M059J (cell line): ENCODE data around the gene ATP2B2. TPM values are rescaled to one million over a fixed set of nuclear protein-coding genes. Genes with fewer than 3 reads are reported as not detected.
A peak's percentile ranks its signal among the peaks of the same experiment; 100 is the strongest.

Experiments
- DNase-seq: peaks from one replicate; pipeline ENCODE4 v3.0.0-alpha.2; 2012; ENCODE audit warnings: low read depth
- total RNA-seq: library from RNA; depleted of rRNA; stranded (reverse); fragments of >200 nt; shearing (Covaris generic); gene quantifications from 2 replicates; pipeline ENCODE4 v1.2.3, GENCODE V29; 2014

ATP2B2 gene
- total RNA-seq, 1 experiment from 2014 or later, result not detected

DNA sequence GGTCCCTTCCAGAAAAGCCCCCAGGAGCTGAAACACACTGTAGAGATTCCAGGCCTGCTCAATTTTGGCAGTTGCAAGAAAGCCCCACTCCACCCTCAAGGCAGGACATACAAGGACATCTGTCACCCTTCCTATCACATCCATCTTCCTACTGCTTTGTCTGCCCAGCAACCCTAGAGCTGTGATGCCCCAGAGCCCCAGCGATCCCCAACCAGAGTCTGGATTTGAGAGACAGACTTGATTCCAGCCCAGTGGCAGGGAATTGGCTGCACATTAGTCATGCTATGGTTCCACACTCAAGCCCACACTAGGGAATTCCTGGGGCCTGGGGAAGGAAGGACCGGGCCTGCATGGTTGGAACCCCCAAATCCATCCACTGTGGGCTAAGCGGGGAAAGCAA lies 56.8 kb downstream of the ATP2B2 start:
- no peak for DNase-seq

DNA sequence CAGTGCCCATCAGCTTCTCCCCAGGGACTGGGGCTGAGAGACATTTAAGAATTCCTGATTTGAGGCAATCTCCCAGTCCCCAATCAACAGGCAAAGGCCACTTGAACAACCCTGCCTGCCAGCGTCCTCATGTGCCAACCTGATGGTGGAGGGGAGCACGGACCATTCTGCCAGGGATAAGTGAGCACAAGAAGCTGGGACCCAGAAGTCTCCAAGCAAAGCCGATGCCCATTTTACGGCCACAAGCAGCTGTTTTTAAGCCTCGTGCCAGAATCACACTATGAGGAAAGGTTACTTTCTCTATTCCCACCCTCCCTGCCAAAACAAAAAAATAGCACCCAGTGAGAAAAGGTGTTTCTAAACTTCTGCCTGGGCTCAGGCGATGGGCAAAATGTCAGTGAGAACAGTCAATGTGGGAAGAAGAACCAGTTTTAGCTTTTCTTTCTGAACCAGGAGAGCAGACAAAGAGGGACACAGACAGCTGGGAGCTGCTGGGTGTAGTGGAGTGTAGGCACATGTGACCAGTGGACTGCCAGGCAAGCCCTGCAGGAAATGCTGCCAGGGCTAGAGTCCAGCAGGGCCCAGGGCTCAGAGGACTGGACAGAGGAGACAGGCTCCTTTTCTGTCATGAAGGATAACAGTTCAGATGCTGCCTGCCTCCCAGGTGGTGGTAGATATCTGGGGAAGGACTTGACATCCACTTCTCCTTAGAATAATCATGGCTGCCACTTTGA lies 57.7 kb downstream of the ATP2B2 start:
- no peak for DNase-seq

DNA sequence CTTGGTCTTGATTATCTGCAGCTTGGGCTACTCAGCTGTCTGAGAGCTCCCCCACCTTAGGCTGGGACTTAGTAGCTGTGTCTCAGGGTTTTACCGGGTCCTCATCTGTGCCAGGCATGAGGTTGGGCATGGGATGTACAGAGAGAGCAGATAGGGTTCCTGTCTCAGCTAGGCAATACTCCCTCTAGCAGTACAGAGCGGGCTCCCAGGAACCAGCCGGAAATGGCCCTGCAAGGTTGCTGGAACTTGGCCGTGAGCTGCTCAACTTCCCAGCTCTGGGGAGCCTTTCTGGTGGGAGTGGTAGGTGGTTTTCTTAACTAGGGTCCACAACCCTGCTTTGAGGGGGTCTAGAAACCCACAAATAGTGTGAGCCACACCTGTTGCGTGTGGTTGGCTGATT lies 58.3 kb downstream of the ATP2B2 start:
- DNase-seq, result no peak

DNA sequence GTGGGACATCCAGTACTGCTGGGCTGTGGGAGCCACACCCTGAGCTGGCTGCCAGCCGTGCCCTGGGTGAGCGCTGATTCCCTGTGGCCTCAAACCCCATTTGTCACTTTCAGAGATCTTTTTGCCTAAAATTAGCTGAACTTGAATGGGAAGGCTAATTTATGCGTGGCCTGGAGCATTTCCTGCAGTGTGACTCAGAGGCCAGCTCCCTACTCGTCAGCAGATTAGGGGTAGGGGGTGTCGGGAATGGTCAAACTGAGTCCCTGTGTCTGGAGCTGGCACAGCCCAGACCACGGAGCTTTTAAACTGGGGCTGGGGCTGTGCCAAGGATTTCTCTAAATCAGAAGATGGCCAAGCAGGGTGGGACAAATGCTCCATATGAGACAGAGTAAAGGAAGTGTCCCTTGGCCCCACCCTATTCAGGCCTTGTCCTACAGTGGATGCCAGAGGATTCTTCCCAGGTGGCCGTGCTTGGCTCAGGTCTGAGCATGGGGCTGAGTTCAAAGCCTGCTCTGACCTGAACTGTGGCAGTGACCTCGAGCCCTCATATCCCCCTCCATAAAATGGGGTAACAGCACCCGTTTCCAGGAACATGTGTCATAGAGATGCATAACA lies 59.7 kb downstream of the ATP2B2 start:
- DNase-seq, result peak; percentile 58

DNA sequence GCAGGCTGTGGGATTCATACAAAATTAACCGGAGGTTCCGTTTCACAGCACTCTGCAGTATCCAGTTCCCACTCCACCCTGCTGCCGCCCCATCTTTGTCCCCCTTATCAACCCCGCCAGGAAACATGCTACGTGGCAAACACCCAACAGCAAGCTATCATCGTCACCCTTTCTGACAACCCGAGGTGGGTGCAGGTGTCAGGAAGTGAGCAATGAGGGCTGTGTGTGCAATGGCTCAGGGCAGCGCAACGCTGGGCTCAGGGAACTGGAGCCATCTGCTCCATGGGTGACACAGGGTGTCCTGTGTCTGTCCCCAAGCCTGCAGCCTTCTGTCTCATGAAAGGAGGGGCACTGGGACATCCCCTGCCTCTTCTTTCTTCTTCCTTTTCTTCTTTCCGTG lies 60.9 kb downstream of the ATP2B2 start:
- DNase-seq, result no peak

DNA sequence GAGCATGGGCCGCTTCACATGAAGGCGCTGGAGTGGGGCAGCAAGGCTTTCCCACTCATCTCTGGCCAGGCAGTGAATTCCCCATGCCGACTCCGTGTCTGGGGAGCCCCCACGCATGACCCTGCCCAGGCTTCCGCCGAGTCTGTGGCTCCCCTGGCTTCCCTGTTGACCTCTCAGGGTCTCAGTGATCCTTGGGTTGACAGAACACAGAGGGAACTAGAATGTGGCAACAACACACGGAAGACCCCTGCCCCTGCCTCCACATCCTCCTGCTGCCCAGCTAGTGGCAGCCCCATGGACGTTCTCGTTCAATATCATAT lies 61.3 kb downstream of the ATP2B2 start:
- no peak for DNase-seq

DNA sequence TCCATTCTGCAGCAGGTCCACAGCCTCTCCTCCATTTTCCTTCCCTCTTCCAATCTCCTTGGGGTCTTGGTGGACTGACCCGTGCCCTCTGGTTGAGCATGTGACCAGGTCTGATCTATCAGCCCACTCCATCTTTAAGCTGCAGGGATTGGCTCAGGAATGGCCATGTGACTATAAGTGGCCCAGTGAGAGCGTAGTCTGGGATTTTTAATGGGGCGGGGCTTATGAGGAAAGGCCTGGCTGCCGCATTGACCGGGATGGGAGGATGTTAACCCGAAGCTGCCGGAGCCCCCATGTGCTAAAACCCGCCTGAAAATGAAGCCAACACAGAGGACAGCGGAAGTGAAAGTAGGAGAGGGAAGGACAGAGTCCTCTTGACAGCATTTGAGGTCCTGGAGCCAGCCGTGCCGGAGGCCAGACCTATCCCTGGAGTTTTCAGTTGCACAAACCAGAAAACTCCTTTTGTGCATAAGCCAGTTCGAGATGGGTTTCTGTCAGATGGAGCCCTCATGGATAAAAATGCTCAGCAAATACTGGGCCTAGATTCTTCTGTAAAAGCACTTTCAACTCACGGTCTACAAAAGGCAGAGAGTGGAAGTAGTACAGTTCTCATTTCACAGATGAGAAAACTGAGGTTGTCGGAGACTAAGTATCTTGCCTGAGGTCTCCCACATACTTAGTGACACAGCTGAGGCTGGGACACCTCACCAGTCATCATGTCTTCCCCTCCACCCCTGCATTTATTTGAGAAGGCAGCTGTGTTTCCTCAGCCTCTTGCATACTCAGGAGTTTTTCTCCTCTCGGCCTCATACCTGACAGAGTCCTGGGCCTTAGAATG lies 61.9 kb downstream of the ATP2B2 start:
- no peak for DNase-seq

DNA sequence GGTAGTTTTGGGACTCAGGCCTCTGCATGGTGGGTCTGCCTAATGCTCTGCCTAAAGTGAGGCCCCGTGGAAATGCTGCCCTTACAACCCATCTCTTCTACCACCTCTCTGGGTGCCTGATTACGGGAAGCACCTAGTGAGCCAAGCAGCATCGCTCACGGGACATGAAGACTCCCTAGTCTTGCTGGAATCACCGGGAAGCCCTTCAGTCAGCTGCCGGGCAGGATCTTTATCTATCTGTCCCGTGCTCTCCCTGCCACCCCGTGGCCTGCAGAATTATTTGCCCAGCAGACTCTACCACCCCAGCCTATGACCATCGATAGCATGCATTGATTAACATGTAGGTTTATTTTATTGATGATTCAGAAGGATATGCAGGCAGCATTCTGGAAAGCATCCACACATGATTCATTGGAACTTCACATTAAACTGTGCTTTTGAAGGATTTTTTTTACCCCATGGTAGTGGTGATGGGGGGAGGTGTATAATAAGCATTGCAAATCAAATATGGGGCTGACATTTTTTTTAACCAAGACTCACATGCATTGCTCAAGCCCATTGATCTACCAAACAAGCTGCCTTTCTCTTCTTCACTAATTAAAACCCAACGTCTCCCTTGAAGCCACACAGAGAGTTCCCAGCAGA lies 63.1 kb downstream of the ATP2B2 start:
- no peak for DNase-seq

DNA sequence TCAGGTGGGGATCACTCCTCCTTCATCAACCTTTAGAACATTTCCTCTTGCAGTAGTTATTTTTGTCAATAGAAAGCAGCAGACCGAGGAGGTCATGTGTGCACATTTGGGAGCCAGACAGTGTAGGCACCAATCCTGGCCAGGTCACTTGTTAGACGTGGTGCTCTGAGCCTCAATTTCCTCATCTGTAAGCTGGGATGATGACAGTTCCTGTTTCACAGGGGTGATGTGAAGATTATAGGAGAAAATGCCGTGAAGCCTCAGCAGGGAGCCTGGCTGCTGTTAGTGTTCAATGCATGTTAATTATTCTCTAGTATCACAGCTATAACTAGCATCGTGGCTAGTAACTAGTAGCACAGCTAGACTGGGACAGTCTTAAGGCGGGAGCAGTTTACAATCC lies 64.7 kb downstream of the ATP2B2 start:
- no peak for DNase-seq

DNA sequence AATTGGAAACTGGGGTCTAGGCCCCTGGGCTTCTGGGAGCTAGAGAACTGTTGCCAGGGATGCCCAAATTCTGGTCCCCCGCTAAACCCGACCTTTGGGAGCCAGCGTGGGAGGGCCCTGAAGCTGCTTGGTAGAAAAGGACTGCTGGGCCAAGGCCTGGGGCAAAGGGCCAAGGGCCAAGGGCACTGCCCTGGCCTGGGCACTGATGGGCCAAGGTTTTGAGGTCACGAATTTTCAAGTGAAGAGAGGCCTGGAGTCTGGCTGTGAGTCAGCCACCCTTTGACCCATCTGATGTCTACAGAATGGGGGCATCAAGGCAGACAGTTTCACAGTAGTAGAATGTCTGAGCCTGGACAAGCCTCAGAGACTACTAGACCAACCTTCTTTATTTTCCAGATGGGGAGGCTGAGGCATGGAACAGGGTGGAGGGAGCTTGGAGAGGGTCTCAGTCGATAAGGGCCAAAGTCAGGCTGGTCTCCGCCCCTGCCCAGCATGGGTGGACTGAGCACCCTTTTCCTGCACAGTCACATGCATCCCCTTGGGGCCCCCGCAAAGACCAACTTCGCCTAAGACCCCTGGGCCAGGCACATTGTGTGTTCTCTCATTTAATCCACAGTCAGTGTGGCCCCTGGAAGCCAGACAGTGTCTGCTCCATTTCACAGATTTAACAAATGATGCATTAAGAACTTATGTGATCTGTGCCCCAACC lies 66.3 kb downstream of the ATP2B2 start:
- no peak for DNase-seq

DNA sequence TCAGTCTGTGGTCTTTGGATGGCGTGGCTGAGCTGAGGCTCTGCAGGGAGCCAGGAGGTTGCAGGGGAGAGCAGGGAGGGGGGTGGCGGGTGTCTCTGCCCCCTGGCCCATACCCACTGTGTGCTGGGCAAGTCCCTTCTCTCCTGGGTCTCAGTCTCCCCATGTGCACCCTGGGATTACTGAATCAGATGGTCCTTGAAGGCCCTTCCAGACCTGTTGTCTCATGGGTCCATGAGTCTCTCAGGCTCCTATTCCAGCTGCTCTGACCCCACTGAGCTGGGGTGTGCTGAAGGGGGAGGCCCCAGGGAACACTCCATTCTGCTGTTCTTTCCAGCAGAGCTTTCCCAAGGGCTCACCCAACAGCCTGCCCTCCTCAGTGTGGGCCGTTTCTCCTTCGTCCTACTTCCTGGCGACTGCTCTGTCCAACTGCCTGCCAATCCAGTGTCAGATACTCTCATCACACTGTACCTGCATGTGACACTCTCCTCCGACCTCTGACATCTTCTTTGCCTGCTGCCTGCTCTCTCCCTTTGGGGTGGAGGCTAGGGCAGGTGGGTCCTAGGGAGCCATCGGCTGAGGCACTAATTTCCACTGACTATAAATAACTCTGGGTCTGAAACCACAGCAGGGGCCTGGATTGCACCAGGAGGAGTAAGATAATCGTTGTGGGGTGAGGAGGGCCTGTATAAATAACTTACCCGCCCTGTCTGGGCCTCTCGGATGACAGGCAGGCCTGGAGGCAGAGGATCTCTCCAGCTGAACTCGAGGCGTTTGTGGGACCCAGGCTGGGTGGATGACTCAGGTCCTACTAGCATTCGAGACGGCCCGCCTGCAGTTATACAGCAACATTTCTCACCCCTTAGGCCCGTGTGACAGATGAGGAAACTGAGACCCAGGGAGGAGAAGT lies 67.1 kb downstream of the ATP2B2 start:
- peak; percentile 86 for DNase-seq

DNA sequence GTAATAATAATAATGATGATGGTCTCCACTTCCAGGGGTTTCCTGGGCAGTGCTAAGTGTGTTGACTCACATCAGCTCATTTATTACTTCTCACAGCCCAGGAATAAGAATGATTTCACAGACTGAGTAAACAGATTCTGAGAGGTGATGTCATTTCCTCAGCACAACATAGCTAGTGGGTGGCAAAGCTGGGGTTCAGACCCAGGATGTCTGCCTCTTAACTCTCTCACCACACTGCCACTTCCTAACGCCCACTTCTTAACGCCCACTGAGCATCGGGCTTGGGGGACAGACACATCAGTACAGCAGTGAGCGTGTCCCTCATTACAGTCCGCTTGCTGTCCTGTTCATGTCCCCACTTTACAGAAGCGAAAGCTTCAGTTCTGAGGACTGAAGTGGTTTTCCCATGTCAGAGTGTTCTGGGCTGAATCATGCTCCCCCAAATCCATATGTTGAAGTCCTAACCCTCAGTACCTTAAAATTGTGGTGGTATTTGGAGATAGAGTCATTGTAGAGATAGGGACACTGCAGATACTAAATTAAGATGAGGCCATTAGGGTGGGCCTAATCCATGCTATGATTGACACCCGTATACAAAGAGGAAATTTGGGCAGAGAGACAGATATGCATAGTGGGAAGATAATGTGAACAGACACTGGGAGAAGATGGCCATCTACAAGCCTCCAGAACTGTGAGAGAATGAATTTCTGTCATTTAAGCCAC lies 68.0 kb downstream of the ATP2B2 start:
- DNase-seq, result peak; percentile 75

DNA sequence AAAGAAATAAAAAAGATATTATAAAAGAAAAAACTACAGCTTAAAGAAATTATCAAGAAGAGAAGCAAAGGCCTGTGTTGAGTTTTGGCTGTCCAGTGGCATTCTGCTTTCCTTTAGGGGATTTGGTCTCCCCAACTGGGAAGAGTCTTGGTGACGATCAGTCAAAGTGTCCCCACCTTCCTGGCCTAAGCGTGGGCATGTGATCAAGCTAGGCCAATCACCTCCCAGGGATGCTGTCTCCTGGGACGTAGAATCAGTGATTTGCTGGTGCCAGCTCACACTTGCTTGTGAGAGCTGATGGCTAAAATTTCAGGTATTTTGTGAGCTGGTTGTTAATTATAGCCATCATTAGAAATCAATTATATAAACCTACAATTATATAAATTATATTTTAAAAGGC lies 69.5 kb downstream of the ATP2B2 start:
- DNase-seq, result no peak

DNA sequence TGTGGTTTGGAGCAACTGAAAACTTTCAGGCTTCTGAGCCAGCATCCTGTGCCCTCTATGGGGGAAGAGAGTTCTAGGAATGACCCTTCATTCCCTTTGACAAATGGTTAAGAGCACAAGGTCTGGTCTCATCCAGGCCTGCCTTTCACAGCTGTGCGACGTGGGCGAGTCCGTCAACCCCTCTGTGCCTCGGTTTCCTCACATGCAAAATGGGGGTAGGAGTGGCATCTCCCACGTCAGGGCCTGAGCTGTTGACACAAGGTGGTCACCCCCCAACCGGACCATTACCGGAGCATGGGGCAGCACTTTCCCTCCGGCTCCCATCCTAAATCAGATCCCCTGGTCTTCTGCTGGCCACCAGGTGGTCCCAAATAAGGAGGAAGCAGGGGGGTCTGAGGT lies 70.4 kb downstream of the ATP2B2 start:
- no peak for DNase-seq

DNA sequence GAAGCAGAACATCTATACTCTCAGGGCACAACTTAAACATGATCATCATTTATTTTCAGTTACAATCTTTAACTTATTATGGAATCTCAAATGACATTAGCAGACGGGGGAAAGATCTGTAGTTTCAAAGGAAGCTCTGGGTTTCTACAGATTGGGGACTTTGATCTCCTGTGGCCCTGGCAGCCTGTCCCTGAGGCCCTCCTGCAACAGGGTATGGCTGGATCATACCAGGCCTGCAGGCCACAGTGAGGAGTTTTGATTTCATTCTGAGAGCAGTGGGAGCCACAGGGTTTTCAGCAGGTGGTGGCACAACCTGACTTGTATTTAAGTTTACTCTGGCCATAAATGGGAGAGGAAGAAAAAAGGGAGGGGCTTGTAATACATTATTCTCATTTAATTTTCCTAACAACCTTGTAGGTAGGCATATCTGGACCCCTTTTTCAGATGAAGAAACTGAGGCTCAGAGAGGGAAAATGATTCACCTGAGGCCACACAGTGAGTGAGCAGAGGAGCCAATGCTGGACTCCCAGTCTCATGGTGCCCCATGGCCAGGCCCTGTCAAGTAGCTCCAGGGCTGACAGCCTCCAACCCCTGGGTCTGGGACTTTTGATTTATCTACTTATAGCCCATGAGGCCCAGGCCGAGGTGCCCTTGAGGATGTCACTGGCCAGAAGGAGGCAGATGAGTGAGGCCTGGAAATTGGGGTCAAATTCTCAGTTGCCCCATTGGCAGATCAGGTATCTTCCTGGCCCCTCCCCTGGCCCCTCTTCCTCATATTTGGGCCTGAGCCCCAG lies 71.0 kb downstream of the ATP2B2 start:
- DNase-seq, result no peak

DNA sequence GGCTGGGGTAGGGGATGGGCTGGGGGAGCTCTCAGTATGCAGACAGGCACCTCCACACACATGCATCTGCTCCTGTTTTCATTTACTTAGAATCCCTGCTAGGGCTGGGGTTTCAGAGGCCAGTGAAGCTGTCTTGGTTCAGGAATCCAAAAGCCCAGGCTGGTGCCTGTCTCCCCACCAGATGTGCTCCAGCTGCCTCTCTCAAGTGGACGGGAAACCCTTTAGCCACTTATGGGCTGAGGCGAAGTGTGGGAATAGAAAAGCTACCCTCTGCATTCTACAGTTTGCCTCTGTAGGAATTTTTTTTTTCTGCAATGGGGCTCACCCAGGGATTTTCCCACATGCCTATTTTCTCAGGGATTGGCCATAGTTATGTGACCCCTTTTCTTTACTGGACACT lies 72.5 kb downstream of the ATP2B2 start:
- DNase-seq, result no peak

DNA sequence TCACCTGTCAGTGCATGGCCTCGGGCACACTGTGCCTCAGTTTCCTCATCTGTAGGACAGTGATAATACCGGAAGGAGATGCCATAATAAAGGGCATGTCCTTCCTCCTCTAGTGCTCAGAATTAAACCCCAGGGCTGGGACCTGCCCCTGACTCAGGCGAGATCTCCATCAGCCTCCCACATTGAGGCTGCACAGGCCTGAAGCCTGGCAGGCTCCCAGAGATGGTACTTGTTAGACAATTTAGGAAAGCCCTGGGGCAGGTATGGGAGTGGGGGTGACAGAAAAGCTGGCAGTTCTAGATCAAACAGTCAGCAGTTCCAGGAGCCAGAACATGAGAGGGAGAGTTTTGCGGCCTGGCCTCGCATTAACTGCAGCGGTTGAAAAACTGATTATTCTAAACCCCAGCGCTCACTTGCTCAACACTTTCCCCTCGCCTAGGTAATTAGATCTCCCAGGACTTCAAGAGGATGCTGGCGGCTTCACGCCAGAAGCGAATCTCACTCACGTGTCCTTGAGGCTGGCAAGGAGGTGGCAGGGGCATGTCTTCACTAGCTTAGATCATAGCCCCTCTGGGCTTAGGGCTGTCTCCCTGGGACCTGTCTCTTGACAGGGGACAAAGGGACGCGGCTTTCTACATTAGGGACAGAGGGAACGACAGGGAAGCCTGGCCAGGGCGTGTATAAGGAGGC lies 73.1 kb downstream of the ATP2B2 start:
- peak; percentile 30 for DNase-seq

DNA sequence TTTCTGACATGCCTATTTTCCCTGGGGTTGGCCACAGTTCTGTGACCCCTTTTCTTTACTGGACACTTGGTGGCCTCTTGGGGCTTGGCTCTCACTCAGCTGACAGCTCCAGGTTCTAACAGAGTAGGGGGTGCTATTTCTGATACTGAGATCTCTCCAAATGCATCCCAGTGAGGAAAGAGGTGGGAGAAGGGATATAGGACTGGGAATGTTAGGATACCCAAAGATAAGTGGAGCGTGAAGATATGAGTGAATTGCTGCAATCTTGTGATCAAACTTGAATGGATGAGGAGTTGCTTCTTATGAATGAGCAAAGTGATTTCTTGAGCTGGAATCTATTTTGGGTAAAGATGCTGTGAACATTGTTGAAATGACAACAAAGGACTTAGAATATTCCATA lies 74.6 kb downstream of the ATP2B2 start:
- DNase-seq, result no peak
